IMR-90 (cell line): ENCODE results near the gene CYSTM1. TPM values are rescaled to one million over a fixed set of nuclear protein-coding genes. Genes with fewer than 3 reads are reported as not detected.

Experiments used
- ATAC-seq: fragments of 200-7000 bp; cut with Tn5 transposase; 2 replicates; pipeline ENCODE4 v1.9.1; 2020; ENCODE audit warnings: low read depth, mild to moderate bottlenecking, moderate library complexity
- BruUV-seq: library from RNA; stranded (reverse); fragments of 400-500 nt; replicated peaks from 2 replicates; lab custom pipeline; 2021; lab: Mats Ljungman, UMichigan
- CTCF ChIA-PET: fragments of 300-600 bp; formaldehyde crosslinking; extraction: SDS; loops from one replicate; lab custom pipeline; 2021; ENCODE audit warnings: antibody characterized with exemption; lab: Yijun Ruan, JAX
- POLR2A ChIA-PET: fragments of 300-600 bp; sonication (Branson Sonifier 250); formaldehyde crosslinking; loops from one replicate; lab custom pipeline; 2022; ENCODE audit warnings: antibody characterized with exemption; ENCODE audit not compliant: unreplicated experiment; lab: Charles Lee
- DNase-seq: peaks from one replicate; pipeline ENCODE4 v3.0.0; 2013
- H2AFZ ChIP-seq: replicated peaks from 2 replicates; pipeline ENCODE3; 2013; ENCODE audit warnings: low read length, mild to moderate bottlenecking; ENCODE audit not compliant: poor library complexity
- H2AK5ac ChIP-seq: 2 replicates; pipeline ENCODE4 v1.6.1; 2013; ENCODE audit warnings: low read depth, low read length, inconsistent platforms
- H2AK9ac ChIP-seq: replicated peaks from 2 replicates; pipeline ENCODE3; 2013; ENCODE audit warnings: mild to moderate bottlenecking, low read depth, low read length, moderate library complexity; ENCODE audit not compliant: poor library complexity
- H2BK120ac ChIP-seq: 2 replicates; pipeline ENCODE4 v1.6.1; 2013; ENCODE audit warnings: low read depth, low read length, inconsistent platforms
- H2BK15ac ChIP-seq: 3 replicates; pipeline ENCODE4 v1.6.1; 2013; ENCODE audit warnings: low read depth, low read length, inconsistent platforms
- H2BK20ac ChIP-seq: 2 replicates; pipeline ENCODE4 v1.6.1; 2013; ENCODE audit warnings: low read depth, mild to moderate bottlenecking, inconsistent platforms, low read length, moderate library complexity
- H2BK5ac ChIP-seq: 2 replicates; pipeline ENCODE4 v1.6.1; 2013; ENCODE audit warnings: mild to moderate bottlenecking, low read depth, low read length, inconsistent platforms; ENCODE audit not compliant: poor library complexity, severe bottlenecking
- H3K14ac ChIP-seq: replicated peaks from 2 replicates; pipeline ENCODE4 v1.6.1; 2013; ENCODE audit warnings: low read depth, low read length, inconsistent platforms
- H3K18ac ChIP-seq: 2 replicates; pipeline ENCODE4 v1.6.1; 2013; ENCODE audit warnings: low read depth, low read length, control low read depth
- H3K23ac ChIP-seq: 2 replicates; pipeline ENCODE4 v1.6.1; 2013; ENCODE audit warnings: low read depth, low read length, inconsistent platforms
- H3K27ac ChIP-seq: 2 replicates; pipeline ENCODE4 v1.5.1; 2013; ENCODE audit warnings: mild to moderate bottlenecking, control low read depth, low read length; ENCODE audit not compliant: insufficient read depth
- H3K27me3 ChIP-seq: 2 replicates; pipeline ENCODE4 v1.6.1; 2013; ENCODE audit warnings: low read length; ENCODE audit not compliant: control insufficient read depth, insufficient read depth
- H3K36me3 ChIP-seq: 2 replicates; pipeline ENCODE4 v1.6.1; 2013; ENCODE audit warnings: low read length, mixed read lengths; ENCODE audit not compliant: control insufficient read depth, insufficient read depth
- H3K4ac ChIP-seq: 2 replicates; pipeline ENCODE4 v1.6.1; 2013; ENCODE audit warnings: low read depth, low read length, inconsistent platforms
- H3K4me1 ChIP-seq: 2 replicates; pipeline ENCODE4 v1.6.1; 2013; ENCODE audit warnings: low read length, mixed read lengths; ENCODE audit not compliant: control insufficient read depth, insufficient read depth
- H3K4me2 ChIP-seq: 2 replicates; pipeline ENCODE4 v1.6.1; 2013; ENCODE audit warnings: low read depth, mild to moderate bottlenecking, control low read depth, low read length, moderate library complexity
- H3K4me3 ChIP-seq: 2 replicates; pipeline ENCODE4 v1.5.1; 2013; ENCODE audit warnings: low read depth, mild to moderate bottlenecking, control low read depth, low read length, moderate library complexity; ENCODE audit not compliant: insufficient read depth
- H3K56ac ChIP-seq: 2 replicates; pipeline ENCODE4 v1.6.1; 2013; ENCODE audit warnings: low read length, inconsistent platforms; ENCODE audit not compliant: insufficient read depth; ENCODE audit errors: extremely low read depth
- H3K79me1 ChIP-seq, 2 experiments: 2 replicates each; pipeline ENCODE4 v1.6.1; 2013; ENCODE audit warnings: low read length in 2 of 2, inconsistent platforms in 1 of 2, low read depth in 1 of 2
- H3K9ac ChIP-seq: 2 replicates; pipeline ENCODE4 v1.6.1; 2013; ENCODE audit warnings: low read depth, low read length, control low read depth
- H3K9me1 ChIP-seq: 2 replicates; pipeline ENCODE4 v1.6.1; 2013; ENCODE audit warnings: low read length, inconsistent platforms; ENCODE audit not compliant: insufficient read depth
- H3K9me3 ChIP-seq: 2 replicates; pipeline ENCODE4 v1.6.1; 2013; ENCODE audit warnings: low read length; ENCODE audit not compliant: control insufficient read depth, insufficient read depth
- H4K20me1 ChIP-seq: 2 replicates; pipeline ENCODE4 v1.6.1; 2013; ENCODE audit warnings: low read length, inconsistent platforms; ENCODE audit not compliant: insufficient read depth
- H4K5ac ChIP-seq: 2 replicates; pipeline ENCODE4 v1.6.1; 2013; ENCODE audit warnings: mild to moderate bottlenecking, low read depth, low read length, control low read depth
- H4K8ac ChIP-seq, 2 experiments: 2 replicates each; pipeline ENCODE4 v1.6.1; 2013; ENCODE audit warnings: low read depth in 2 of 2, low read length in 2 of 2, control low read depth in 1 of 2, inconsistent platforms in 1 of 2
- H4K91ac ChIP-seq: 2 replicates; pipeline ENCODE4 v1.6.1; 2013; ENCODE audit warnings: low read depth, low read length, inconsistent platforms; ENCODE audit not compliant: insufficient read depth
- BHLHE40 ChIP-seq: fragments of 150-350 bp; IDR thresholded peaks from 2 replicates; pipeline ENCODE4 v1.6.1; 2016; ENCODE audit warnings: mild to moderate bottlenecking, low read depth, low read length
- CEBPB ChIP-seq: IDR thresholded peaks from 2 replicates; pipeline ENCODE4 v1.6.1; 2012; ENCODE audit warnings: low read depth, low read length, improper control_type of control experiment
- FOS ChIP-seq: fragments of 150-350 bp; IDR thresholded peaks from 2 replicates; pipeline ENCODE4 v1.6.1; 2016; ENCODE audit warnings: low read depth, low read length
- MAFK ChIP-seq: IDR thresholded peaks from 2 replicates; pipeline ENCODE4 v1.6.1; 2012; ENCODE audit warnings: low read depth, low read length, improper control_type of control experiment
- MAZ ChIP-seq: IDR thresholded peaks from 2 replicates; pipeline ENCODE4 v1.6.1; 2012; ENCODE audit warnings: low read depth, mild to moderate bottlenecking, low read length, improper control_type of control experiment, moderate library complexity, borderline replicate concordance
- NFE2L2 ChIP-seq: fragments of 150-350 bp; IDR thresholded peaks from 2 replicates; pipeline ENCODE4 v1.6.1; 2016; ENCODE audit warnings: low read depth, mild to moderate bottlenecking, low read length
- POLR2A ChIP-seq: IDR thresholded peaks from 2 replicates; pipeline ENCODE4 v1.6.1; 2012; ENCODE audit warnings: mild to moderate bottlenecking, low read depth, low read length
- RAD21 ChIP-seq: IDR thresholded peaks from 2 replicates; pipeline ENCODE4 v1.6.1; 2012; ENCODE audit warnings: low read length, improper control_type of control experiment
- RFX5 ChIP-seq: IDR thresholded peaks from 2 replicates; pipeline ENCODE4 v1.8.0; 2012; ENCODE audit warnings: low read depth, mild to moderate bottlenecking, low read length, moderate library complexity
- SMC3 ChIP-seq: fragments of 150-350 bp; IDR thresholded peaks from 2 replicates; pipeline ENCODE4 v1.6.1; 2016; ENCODE audit warnings: low read depth, mild to moderate bottlenecking, antibody characterized with exemption, low read length, moderate library complexity
- WGBS, 2 experiments: methylation state at CpG; one replicate each; pipeline versions ENCODE4 v1.1.5 to v1.1.7; 2013; ENCODE audit warnings: missing lambda C conversion rate in 2 of 2; ENCODE audit not compliant: insufficient read length in 1 of 2; ENCODE audit errors: extremely low coverage in 2 of 2; 5-methylcytosine and 5-hydroxymethylcytosine counted together
- dilution Hi-C: fragments of 300-500 bp; cut with HindIII; formaldehyde crosslinking; loops from one replicate; pipeline ENCODE4 v1.14.3; 2018; ENCODE audit warnings: low sequenced_read_pairs; ENCODE audit not compliant: unreplicated experiment
- in situ Hi-C: fragments of 300-500 bp; cut with MboI; formaldehyde crosslinking; loops from 3 replicates; pipeline ENCODE4 v1.14.3; 2019; ENCODE audit warnings: low sequenced_read_pairs, inconsistent platforms, mixed read lengths
- intact Hi-C: fragments of 100-400 bp; cut with micrococcal nuclease; formaldehyde crosslinking; loops from 2 replicates; pipeline ENCODE4 v1.10.0; 2022
- polyA plus RNA-seq, 3 experiments: library from polyadenylated mRNA; depleted of rRNA; stranded (reverse); fragments of >200 nt; gene quantifications; 2 replicates each; pipeline ENCODE4 v1.2.3, GENCODE V29; 2012; ENCODE audit warnings: low replicate concordance in 1 of 3
- total RNA-seq: library from RNA; depleted of rRNA; stranded (reverse); fragments of >200 nt; gene quantifications from 2 replicates; pipeline ENCODE4 v1.2.3, GENCODE V29; 2012
- TF ChIP-seq, protein P1 (sequence below): fragments of 150-350 bp; IDR thresholded peaks from 2 replicates; pipeline ENCODE4 v1.6.1; 2017; ENCODE audit warnings: mild to moderate bottlenecking, antibody characterized with exemption, low read length, low read depth
- TF ChIP-seq, protein P2 (sequence below): conservative IDR thresholded peaks from 2 replicates; pipeline ENCODE4 v1.5.1; 2012; ENCODE audit warnings: mild to moderate bottlenecking, low read depth, low read length, improper control_type of control experiment
- TF ChIP-seq, protein P3 (sequence below): fragments of 150-350 bp; IDR thresholded peaks from 2 replicates; pipeline ENCODE4 v1.6.1; 2016; ENCODE audit warnings: low read depth, mild to moderate bottlenecking, low read length, moderate library complexity, borderline replicate concordance

CYSTM1 gene
- total and polyA plus RNA-seq, 2 of the 4 experiments (the other 2 are of a cell fraction), result 7.3 to 15.0 TPM

- H3K27me3 ChIP-seq, result no peaks in the 10 kb centered on the region
- H3K9me3 ChIP-seq, result no peaks in the 10 kb centered on the region
- BruUV-seq, result no TSS peak
- POLR2A ChIA-PET, result no interaction called here
- H3K4me1 ChIP-seq, result no peaks in the 10 kb centered on the region
- H4K5ac ChIP-seq, result no peak overlapping the region
- no peak overlapping the region for H4K8ac ChIP-seq
- H3K4ac ChIP-seq, result no peak overlapping the region
- no peak overlapping the region for H2AK5ac ChIP-seq
- no peak overlapping the region for H3K4me2 ChIP-seq
- no peak overlapping the region for H3K23ac ChIP-seq
- dilution Hi-C loops (no loop called here), intact Hi-C loops (no loop called here), in situ Hi-C loops (no loop called here)
- no peaks in the 10 kb centered on the region for H3K79me1 ChIP-seq
- no peak overlapping the region for H3K4me3 ChIP-seq
- H4K91ac ChIP-seq, result no peak overlapping the region
- H3K9ac ChIP-seq, result no peak overlapping the region
- H3K36me3 ChIP-seq, result no peaks in the 10 kb centered on the region
- DNase-seq, result no peak
- H2BK5ac ChIP-seq, result no peak overlapping the region
- ATAC-seq, result no peak
- H2BK15ac ChIP-seq, result no peak overlapping the region
- CTCF ChIA-PET, result interaction anchor here (0.9 kb wide), 1 partner anchor 13 kb away, joined by 4 read pairs; no protein-coding TSS in a partner anchor
- H2BK20ac ChIP-seq, result no peak overlapping the region
- no peak overlapping the region for H2BK120ac ChIP-seq
- WGBS, 2 experiments, result no CpG with 5 or more reads among the region's 2 CpGs
- H3K27ac ChIP-seq, result no peak overlapping the region
- H3K9me1 ChIP-seq, result no peaks in the 10 kb centered on the region
- no peak overlapping the region for H2AK9ac ChIP-seq
- no peak overlapping the region for H2AFZ ChIP-seq
- H3K18ac ChIP-seq, result no peak overlapping the region
- no peak for TF ChIP-seq MAZ
- TF ChIP-seq BHLHE40, result no peak
- TF ChIP-seq, protein P1, sequence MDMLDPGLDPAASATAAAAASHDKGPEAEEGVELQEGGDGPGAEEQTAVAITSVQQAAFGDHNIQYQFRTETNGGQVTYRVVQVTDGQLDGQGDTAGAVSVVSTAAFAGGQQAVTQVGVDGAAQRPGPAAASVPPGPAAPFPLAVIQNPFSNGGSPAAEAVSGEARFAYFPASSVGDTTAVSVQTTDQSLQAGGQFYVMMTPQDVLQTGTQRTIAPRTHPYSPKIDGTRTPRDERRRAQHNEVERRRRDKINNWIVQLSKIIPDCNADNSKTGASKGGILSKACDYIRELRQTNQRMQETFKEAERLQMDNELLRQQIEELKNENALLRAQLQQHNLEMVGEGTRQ, result no peak
- TF ChIP-seq RAD21, result no peak
- no peak for TF ChIP-seq SMC3
- TF ChIP-seq FOS, result no peak
- TF ChIP-seq, protein P2, sequence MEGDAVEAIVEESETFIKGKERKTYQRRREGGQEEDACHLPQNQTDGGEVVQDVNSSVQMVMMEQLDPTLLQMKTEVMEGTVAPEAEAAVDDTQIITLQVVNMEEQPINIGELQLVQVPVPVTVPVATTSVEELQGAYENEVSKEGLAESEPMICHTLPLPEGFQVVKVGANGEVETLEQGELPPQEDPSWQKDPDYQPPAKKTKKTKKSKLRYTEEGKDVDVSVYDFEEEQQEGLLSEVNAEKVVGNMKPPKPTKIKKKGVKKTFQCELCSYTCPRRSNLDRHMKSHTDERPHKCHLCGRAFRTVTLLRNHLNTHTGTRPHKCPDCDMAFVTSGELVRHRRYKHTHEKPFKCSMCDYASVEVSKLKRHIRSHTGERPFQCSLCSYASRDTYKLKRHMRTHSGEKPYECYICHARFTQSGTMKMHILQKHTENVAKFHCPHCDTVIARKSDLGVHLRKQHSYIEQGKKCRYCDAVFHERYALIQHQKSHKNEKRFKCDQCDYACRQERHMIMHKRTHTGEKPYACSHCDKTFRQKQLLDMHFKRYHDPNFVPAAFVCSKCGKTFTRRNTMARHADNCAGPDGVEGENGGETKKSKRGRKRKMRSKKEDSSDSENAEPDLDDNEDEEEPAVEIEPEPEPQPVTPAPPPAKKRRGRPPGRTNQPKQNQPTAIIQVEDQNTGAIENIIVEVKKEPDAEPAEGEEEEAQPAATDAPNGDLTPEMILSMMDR, result no peak
- no peak for TF ChIP-seq MAFK
- TF ChIP-seq RFX5, result no peak
- TF ChIP-seq NFE2L2, result no peak
- TF ChIP-seq CEBPB, result no peak
- no peak for TF ChIP-seq POLR2A
- TF ChIP-seq, protein P3, sequence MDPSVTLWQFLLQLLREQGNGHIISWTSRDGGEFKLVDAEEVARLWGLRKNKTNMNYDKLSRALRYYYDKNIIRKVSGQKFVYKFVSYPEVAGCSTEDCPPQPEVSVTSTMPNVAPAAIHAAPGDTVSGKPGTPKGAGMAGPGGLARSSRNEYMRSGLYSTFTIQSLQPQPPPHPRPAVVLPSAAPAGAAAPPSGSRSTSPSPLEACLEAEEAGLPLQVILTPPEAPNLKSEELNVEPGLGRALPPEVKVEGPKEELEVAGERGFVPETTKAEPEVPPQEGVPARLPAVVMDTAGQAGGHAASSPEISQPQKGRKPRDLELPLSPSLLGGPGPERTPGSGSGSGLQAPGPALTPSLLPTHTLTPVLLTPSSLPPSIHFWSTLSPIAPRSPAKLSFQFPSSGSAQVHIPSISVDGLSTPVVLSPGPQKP, result no peak
- H3K14ac ChIP-seq, result no peak overlapping the region
- no peaks in the 10 kb centered on the region; the same call in 1 of the 2 replicates for H4K20me1 ChIP-seq
- no peak overlapping the region for H3K56ac ChIP-seq
These were observed 32.4 kb downstream of the CYSTM1 start for GRCh38 chr5:140207250-140207964.
